Testis (tissue), 3 donors: ENCODE data around the gene ROPN1. TPM values are rescaled to one million over a fixed set of nuclear protein-coding genes. Genes with fewer than 3 reads are reported as not detected.

ENCODE experiments used
- DNase-seq: peaks from one replicate; pipeline ENCODE4 v3.0.0-alpha.2; 2019
- H3K27ac ChIP-seq, 2 donors: fragments of 200-600 bp; sonication (generic); one replicate each; pipeline ENCODE4 v1.5.1; 2019
- H3K27me3 ChIP-seq: fragments of 200-600 bp; sonication (generic); one replicate; pipeline ENCODE4 v1.5.1; 2019
- H3K36me3 ChIP-seq: fragments of 200-600 bp; sonication (generic); one replicate; pipeline ENCODE4 v1.5.1; 2017; ENCODE audit warnings: low read depth; ENCODE audit errors: missing control alignments
- H3K4me1 ChIP-seq: fragments of 200-600 bp; sonication (generic); one replicate; pipeline ENCODE4 v1.5.1; 2019
- H3K4me3 ChIP-seq, 2 donors: fragments of 200-600 bp; sonication (generic); one replicate each; pipeline ENCODE4 v1.5.1; 2017 to 2019
- H3K9me3 ChIP-seq: fragments of 200-600 bp; sonication (generic); one replicate; pipeline ENCODE4 v1.5.1; 2017
- POLR2A ChIP-seq: fragments of 450-650 bp; IDR thresholded peaks from one replicate; pipeline ENCODE4 v1.6.1; 2017; ENCODE audit warnings: antibody characterized with exemption, mild to moderate bottlenecking, moderate library complexity
- WGBS, 2 donors: methylation state at CpG; one replicate each; pipeline ENCODE4 v1.1.5; 2018; 5-methylcytosine and 5-hydroxymethylcytosine counted together
- intact Hi-C: fragments of 100-400 bp; cut with DNase I; formaldehyde crosslinking; loops from one replicate; pipeline ENCODE4 v1.15.1; 2023; ENCODE audit warnings: low total_unique reads
- polyA plus RNA-seq: library from polyadenylated mRNA; stranded (reverse); fragments of 350-450 nt; fragmentation: Illumina TruSeq; extraction: RNeasy Lipid Tissue Mini Kit (QIAGEN cat#74804); gene quantifications from one replicate; pipeline ENCODE4 v1.2.3, GENCODE V29; 2014; ENCODE audit warnings: low read depth, low replicate concordance; ENCODE audit not compliant: insufficient read depth
- total RNA-seq, 2 donors: library from RNA; depleted of rRNA; stranded (reverse); fragments of >200 nt; gene quantifications; one replicate each; pipeline ENCODE4 v1.2.3, GENCODE V29; 2016
- TF ChIP-seq, protein P1 (sequence below), 3 experiments: fragments of 450-650 bp in 2 of 3; fragments of 200-600 bp in 1 of 3; sonication (generic) in 1 of 3; IDR thresholded peaks; one replicate each; pipeline ENCODE4 v1.5.1; 2016 to 2019; ENCODE audit warnings: antibody characterized with exemption in 3 of 3, mild to moderate bottlenecking in 2 of 3, moderate library complexity in 1 of 3

Gene ROPN1
- total and polyA plus RNA-seq, 3 donors from 2014 or later: 80.8 to 374 (median 139) TPM

DNA sequence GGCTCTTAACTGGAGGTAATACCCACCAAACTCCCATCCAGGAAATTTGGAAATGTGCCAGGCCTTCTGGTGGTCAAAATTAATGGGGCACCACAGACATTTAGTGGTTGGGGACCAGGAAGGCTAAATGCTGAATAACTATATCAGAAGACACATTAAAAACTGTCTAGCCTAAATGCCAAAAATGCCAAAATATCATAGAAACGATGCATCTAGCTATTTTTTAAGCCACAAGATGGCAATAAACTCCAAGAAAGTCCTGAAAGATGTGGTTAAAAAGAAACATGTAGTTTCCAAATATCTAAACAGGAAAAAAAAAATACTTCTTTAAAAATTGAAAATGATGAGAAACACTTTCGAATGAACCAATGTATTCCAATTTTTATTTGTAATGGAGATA lies 50.8 kb downstream of the ROPN1 start:
- no peak overlapping the region for H3K4me3 ChIP-seq
- 61 to 63% methylated on average over 2 of the region's 2 CpGs for WGBS, 2 donors
- no peak for TF ChIP-seq POLR2A
- TF ChIP-seq, protein P1, sequence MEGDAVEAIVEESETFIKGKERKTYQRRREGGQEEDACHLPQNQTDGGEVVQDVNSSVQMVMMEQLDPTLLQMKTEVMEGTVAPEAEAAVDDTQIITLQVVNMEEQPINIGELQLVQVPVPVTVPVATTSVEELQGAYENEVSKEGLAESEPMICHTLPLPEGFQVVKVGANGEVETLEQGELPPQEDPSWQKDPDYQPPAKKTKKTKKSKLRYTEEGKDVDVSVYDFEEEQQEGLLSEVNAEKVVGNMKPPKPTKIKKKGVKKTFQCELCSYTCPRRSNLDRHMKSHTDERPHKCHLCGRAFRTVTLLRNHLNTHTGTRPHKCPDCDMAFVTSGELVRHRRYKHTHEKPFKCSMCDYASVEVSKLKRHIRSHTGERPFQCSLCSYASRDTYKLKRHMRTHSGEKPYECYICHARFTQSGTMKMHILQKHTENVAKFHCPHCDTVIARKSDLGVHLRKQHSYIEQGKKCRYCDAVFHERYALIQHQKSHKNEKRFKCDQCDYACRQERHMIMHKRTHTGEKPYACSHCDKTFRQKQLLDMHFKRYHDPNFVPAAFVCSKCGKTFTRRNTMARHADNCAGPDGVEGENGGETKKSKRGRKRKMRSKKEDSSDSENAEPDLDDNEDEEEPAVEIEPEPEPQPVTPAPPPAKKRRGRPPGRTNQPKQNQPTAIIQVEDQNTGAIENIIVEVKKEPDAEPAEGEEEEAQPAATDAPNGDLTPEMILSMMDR (IDR thresholded peaks at IDR 0.05): no peak

DNA sequence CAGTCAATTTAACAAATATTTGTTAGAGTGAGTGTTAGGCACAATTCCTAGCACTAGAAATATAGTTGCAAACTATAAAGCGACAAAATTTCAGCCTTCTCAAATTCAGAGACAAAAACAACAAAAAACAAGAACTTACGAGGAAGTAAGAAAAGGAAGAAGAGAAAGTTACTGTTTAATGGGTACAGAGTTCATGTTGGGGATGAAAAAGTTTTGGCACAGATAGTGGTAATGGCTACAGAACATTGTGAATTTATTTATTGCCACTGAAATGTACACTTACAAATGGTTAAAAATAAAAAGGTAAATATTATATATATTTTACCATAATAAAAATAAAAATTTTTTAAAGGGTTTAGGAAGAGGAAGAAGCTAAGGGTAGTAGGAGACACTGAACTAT lies 52.2 kb downstream of the ROPN1 start:
- 90 to 93% methylated on average over 2 of the region's 2 CpGs for WGBS, 2 donors
- intact Hi-C loops: no loop called here
- H3K36me3 ChIP-seq: no peaks in the 10 kb centered on the region

More for the DNA sequence above, 50.8 kb downstream of the ROPN1 start:
- Histone ChIP-seq H3K27ac (no peak overlapping the region), H3K4me1 (no peaks in the 10 kb centered on the region), H3K9me3 (no peaks in the 10 kb centered on the region), H3K27me3 (no peaks in the 10 kb centered on the region), H3K36me3 (no peaks in the 10 kb centered on the region)
- intact Hi-C loops: no loop called here
- DNase-seq: no peak

DNA sequence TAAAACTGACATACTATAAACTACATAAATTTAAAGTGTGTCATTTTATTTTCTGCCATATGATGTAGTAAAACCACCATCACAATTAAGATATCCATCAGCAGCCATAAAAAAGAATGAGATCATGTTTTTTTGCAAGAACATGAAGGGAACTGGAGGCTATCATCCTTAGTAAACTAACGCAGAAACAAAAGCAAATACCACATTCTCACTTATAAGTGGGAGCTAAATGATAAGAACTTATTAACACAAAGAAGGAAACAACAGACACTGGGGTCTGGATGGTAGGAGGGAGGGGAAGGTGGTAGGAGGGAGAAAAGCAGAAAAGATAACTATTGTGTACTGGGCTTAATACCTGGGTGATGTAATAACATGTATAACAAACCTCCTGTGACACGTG lies 55.5 kb downstream of the ROPN1 start:
- H3K4me3 ChIP-seq: no peak overlapping the region
- no peaks in the 10 kb centered on the region for H3K4me1 ChIP-seq
- no peak overlapping the region for H3K27ac ChIP-seq
- TF ChIP-seq POLR2A: no peak
- TF ChIP-seq, protein P1 (IDR thresholded peaks at IDR 0.05): no peak
- no peaks in the 10 kb centered on the region for H3K9me3 ChIP-seq
- WGBS, 2 donors: 61 to 80% methylated on average over 2 of the region's 2 CpGs
- H3K36me3 ChIP-seq: no peaks in the 10 kb centered on the region
- H3K27me3 ChIP-seq: no peaks in the 10 kb centered on the region
- no peak for DNase-seq
- intact Hi-C loops: no loop called here

More for the DNA sequence above, 52.2 kb downstream of the ROPN1 start:
- Histone ChIP-seq H3K4me3 (no peak overlapping the region), H3K4me1 (no peaks in the 10 kb centered on the region), H3K9me3 (no peaks in the 10 kb centered on the region), H3K27me3 (no peaks in the 10 kb centered on the region), H3K27ac (no peak overlapping the region)
- DNase-seq: no peak
- TF ChIP-seq, protein P1 (IDR thresholded peaks at IDR 0.05): no peak
- no peak for TF ChIP-seq POLR2A

DNA sequence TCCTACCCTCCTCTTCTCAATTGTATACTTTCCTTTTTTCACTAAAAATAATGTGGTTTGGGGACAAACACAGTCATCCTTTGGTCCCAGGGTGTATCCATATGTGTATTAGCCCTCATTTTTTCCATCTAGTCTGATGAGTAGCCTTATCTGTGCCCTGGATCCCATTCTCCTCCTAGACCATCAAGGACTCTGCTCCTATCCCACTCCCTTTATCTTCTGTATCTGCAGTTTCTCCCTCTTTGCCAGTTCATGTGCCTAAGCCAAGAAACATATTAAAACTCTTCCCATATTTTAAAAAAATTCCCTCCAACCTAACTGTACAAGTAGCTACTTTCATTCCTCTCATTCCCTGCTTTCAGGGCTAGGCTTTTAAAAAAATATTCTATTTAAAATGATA lies 56.1 kb downstream of the ROPN1 start:
- no peak overlapping the region for H3K27ac ChIP-seq
- no peak for DNase-seq
- H3K9me3 ChIP-seq: no peaks in the 10 kb centered on the region
- intact Hi-C loops: no loop called here
- no peaks in the 10 kb centered on the region for H3K4me1 ChIP-seq
- H3K36me3 ChIP-seq: no peaks in the 10 kb centered on the region
- H3K27me3 ChIP-seq: no peaks in the 10 kb centered on the region
- no peak overlapping the region for H3K4me3 ChIP-seq
- TF ChIP-seq POLR2A: no peak
- TF ChIP-seq, protein P1 (IDR thresholded peaks at IDR 0.05): no peak

DNA sequence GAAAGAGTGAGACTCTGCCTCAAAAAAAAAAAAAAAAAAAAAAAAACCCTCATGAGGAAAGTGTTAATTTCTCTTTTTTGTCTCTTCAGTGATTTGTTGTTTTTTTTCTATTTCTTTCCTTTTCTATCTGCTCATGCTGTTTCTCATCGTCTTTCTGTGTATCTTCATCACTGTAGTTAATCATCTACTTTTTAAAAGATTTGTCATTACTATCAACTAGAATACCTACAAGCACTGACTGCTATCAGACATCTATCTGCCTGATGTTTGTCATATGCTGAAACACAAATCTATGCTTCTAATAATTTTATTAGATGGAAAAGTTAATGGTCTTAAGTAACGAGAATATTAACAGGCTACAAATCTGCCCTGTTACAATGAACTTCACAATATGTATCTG lies 57.7 kb downstream of the ROPN1 start:
- no peak for DNase-seq
- H3K4me1 ChIP-seq: no peaks in the 10 kb centered on the region
- 78 to 85% methylated on average over 2 of the region's 2 CpGs for WGBS, 2 donors
- H3K27me3 ChIP-seq: no peaks in the 10 kb centered on the region
- intact Hi-C loops: no loop called here
- H3K27ac ChIP-seq: no peak overlapping the region
- TF ChIP-seq, protein P1 (IDR thresholded peaks at IDR 0.05): no peak
- no peak for TF ChIP-seq POLR2A
- no peaks in the 10 kb centered on the region for H3K36me3 ChIP-seq
- no peaks in the 10 kb centered on the region for H3K9me3 ChIP-seq
- H3K4me3 ChIP-seq: no peak overlapping the region
